KOPT-K1 (cell line): Measurements from ENCODE around the gene TRABD.

Experiments
- H3K27ac ChIP-seq: fragments of 200-600 bp; sonication (generic); 2 replicates; pipeline ENCODE4 v1.5.1; 2016; ENCODE audit warnings: antibody characterized with exemption, mild to moderate bottlenecking, low read depth, low read length; ENCODE audit not compliant: poor library complexity, severe bottlenecking
- H3K36me3 ChIP-seq: fragments of 200-600 bp; sonication (generic); 2 replicates; pipeline ENCODE4 v1.5.1; 2017; ENCODE audit warnings: antibody characterized with exemption, mild to moderate bottlenecking, low read length, moderate library complexity; ENCODE audit not compliant: insufficient read depth
- H3K9me3 ChIP-seq: fragments of 200-600 bp; sonication (generic); 2 replicates; pipeline ENCODE4 v1.5.1; 2017; ENCODE audit warnings: antibody characterized with exemption, low read length, mild to moderate bottlenecking; ENCODE audit not compliant: insufficient read depth, poor library complexity, severe bottlenecking

Gene TRABD

DNA sequence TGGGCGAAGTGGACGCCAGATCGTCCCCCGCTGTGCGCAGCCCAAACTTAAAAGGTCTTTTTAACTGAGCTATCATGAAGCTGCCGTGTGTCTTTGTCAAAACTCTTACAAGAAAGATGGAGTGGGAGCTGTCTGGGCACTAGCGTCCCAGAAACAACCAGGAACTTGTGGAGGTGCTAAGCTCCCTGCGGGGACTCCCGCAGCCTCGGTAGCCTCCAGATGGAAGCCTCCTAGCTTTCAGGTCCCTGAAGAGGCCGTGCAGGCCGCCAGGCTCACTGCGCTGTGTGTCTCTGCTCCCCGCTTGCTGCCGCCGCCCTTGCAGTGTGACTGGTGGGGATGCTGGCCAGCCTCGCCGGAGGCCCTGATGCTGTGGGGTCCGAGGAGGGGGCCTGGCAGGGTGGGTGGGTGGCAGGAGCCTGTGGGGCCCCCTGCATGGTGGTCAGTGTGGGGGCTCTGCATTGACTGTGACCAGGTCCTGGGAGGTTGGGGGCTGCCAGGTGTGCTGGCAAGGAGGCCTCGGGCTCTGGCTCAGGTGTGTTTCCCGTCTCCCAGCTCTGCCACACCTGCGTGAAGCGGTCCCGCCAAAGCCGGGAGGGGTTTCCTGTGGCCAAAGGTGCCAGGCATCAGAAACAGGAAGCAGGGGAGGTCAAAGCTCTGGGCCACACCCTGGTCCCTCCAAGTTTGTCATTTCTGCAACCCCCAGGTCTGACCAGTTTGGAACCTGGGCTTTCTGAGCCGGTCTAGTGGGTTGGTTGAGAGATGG lies 1.2 kb downstream of the TRABD start:
- Histone ChIP-seq H3K36me3 (peaks cover 7% of the 10 kb centered on the region; the same call in 1 of the 2 replicates), H3K9me3 (no peaks in the 10 kb centered on the region), H3K27ac (peak overlapping the region; percentile 70)

GRCh38 chr22:50188356-50188755 lies 2.6 kb downstream of the TRABD start:
- Histone ChIP-seq H3K9me3 (no peaks in the 10 kb centered on the region), H3K36me3 (peaks cover 14% of the 10 kb centered on the region), H3K27ac (peak overlapping the region; percentile 98)

GRCh38 chr22:50189184-50189848 lies 3.6 kb downstream of the TRABD start:
- no peaks in the 10 kb centered on the region for H3K9me3 ChIP-seq
- H3K36me3 ChIP-seq: peaks cover 23% of the 10 kb centered on the region
- H3K27ac ChIP-seq: peak overlapping the region; percentile 98

DNA sequence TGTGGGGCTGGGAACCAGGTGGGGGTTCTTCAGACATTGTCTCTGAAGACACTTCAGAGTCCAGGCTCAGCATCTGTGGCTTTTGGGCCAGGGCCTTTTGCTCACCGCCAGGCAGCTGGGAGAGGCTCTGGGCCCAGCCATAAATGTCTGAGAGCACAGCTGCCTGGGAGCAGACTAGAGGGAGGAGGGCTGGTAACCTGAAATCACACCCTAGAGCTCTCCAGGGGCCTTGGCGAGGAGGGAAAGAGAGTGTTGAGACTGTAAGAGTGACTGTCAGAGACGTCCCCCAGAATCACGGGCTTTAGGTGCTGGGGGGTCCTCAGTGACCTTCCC lies 4.1 kb downstream of the TRABD start:
- Histone ChIP-seq H3K36me3 (peaks cover 28% of the 10 kb centered on the region), H3K9me3 (no peaks in the 10 kb centered on the region), H3K27ac (peak overlapping the region; percentile 98)

GRCh38 chr22:50190182-50190940 lies 4.6 kb downstream of the TRABD start:
- H3K9me3 ChIP-seq: no peaks in the 10 kb centered on the region
- H3K36me3 ChIP-seq: peaks cover 34% of the 10 kb centered on the region
- H3K27ac ChIP-seq: peak overlapping the region; percentile 98

GRCh38 chr22:50190941-50191741 lies 5.4 kb downstream of the TRABD start:
- Histone ChIP-seq H3K27ac (peak overlapping the region; percentile 98), H3K36me3 (peaks cover 41% of the 10 kb centered on the region), H3K9me3 (no peaks in the 10 kb centered on the region)

DNA sequence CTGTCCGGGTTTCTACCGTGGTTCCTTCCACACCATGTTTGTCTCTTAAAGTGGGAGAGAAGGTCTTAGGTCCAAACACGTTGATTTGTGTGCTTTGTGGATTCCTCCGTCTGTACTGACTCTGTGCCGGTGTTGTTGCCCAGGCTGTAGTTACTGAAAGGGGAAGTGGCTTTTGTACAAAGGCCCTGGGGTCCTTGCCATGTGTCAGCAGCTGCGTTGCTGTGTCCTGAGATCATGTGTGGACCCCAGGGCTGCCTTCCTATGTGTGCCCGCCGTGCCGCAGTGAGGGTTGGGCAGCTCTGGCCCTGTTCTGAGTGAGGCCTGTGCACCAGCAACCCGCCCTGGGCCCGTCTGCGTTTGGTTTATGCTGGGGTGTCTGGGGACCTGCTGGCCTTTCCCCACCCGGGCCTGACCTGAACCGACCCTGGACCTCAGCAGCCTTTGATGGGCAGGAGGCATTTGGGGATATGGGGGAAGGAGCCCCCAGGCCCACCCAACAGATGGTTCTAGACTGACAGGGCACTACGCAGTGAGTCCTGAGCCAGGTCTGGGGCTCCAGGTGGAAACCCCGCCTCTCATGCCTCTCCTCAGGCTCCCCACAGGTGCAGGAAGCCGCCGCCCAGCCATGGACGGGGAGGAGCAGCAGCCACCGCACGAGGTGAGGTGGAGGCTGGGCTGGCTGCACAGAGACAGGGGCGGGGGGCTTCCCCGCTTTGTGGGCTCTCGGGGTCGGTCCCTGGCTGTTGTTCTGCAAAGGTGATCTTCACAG lies 6.9 kb downstream of the TRABD start:
- Histone ChIP-seq H3K9me3 (no peaks in the 10 kb centered on the region), H3K36me3 (peaks cover 56% of the 10 kb centered on the region), H3K27ac (peak overlapping the region; percentile 98)

GRCh38 chr22:50193621-50194020 lies 7.9 kb downstream of the TRABD start:
- peaks cover 62% of the 10 kb centered on the region for H3K36me3 ChIP-seq
- no peaks in the 10 kb centered on the region for H3K9me3 ChIP-seq
- peak overlapping the region; percentile 98 for H3K27ac ChIP-seq

DNA sequence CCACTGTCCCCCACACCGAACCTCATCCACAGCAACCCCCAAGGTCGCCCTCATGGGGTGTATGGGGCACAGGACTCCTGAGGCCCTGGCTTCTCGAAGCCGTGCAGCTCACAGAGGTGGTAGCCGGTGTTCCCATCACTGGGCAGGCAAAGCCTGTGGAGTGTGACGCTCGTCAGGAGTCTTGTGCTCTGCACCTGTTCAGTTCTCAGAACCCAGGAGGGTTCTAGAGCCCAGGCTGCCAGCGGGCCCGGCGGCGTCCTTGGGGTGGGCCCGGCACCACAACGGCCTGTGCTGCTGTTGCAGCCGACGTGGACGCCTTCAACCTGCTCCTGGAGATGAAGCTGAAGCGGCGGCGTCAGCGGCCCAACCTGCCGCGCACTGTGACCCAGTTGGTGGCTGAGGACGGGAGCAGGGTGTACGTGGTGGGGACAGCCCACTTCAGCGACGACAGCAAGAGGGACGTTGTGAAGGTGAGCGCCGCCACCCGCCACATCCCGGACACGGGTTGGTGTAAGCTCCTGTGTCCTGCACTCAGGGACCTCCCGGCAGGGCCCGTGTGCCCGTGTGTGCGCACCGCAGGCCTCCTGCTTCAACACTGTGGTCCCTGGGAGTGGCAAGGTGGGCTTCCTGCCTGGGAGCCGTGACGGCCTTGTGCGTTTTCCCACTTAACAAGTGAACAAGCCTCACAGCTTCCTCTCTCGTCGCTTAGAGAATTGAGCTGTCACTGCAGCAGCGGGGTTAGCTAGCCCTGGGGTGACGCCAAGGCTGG lies 8.5 kb downstream of the TRABD start:
- H3K9me3 ChIP-seq: no peaks in the 10 kb centered on the region
- peak overlapping the region; percentile 98 for H3K27ac ChIP-seq
- H3K36me3 ChIP-seq: peaks cover 65% of the 10 kb centered on the region

DNA sequence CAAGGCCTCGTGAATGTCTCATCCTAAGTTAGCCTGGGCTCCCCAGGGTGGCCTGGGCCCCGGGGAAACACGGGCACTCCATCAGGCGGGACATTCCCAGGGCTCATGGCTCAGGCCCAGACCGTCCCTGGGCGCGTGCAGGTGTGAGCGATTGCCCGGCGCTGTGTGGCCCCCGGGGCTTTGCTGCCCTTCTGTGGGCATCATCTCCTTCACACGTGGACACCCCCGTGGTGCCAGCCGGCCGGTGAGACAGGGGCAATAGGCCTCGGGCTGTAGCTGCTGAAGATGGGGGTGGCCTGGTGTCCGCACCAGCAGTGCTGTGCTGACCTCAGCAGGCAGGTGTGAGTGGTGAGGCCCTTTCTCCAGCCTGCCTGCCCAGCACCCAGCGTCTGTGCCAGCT lies 10.5 kb downstream of the TRABD start:
- peaks cover 71% of the 10 kb centered on the region for H3K36me3 ChIP-seq
- no peak overlapping the region for H3K27ac ChIP-seq
- H3K9me3 ChIP-seq: no peaks in the 10 kb centered on the region

- H3K9me3 ChIP-seq: no peaks in the 10 kb centered on the region
- peaks cover 71% of the 10 kb centered on the region for H3K36me3 ChIP-seq
- no peak overlapping the region for H3K27ac ChIP-seq
Measured at GRCh38 chr22:50197000-50197800, 11.5 kb downstream of the TRABD start.

DNA sequence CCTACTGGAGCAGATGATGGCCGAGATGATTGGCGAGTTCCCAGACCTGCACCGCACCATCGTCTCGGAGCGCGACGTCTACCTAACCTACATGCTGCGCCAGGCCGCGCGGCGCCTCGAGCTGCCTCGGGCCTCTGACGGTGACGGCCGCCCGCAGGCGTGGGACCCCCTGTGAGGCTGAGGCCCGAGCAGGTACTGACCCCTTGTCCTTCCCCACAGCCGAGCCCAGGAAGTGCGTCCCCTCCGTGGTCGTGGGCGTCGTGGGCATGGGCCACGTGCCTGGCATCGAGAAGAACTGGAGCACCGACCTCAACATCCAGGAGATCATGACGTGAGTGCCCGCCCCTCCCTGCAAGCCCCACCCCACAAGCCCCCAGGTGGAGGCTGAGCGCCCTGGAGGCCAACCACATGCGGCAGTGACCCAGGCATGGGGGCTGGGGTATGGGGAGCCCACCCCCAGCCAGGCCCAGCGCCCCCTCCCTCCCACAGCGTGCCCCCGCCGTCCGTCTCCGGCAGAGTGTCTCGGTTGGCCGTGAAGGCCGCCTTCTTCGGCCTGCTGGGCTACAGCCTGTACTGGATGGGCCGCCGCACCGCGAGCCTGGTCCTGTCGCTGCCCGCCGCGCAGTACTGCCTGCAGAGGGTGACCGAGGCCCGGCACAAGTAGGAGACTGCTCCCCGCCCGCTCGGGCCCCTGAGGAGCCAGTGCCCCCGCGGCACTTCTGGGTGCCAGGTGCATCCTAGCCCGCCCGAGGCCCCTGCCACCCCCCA lies 12.3 kb downstream of the TRABD start:
- peaks cover 72% of the 10 kb centered on the region for H3K36me3 ChIP-seq
- no peak overlapping the region for H3K27ac ChIP-seq
- H3K9me3 ChIP-seq: no peaks in the 10 kb centered on the region
